HL-60/S4 treated with phorbol 12-myristate 13-acetate at 8.2 ng/mL for 4 days and 3 days (cell line): ENCODE measurements around the gene BLTP3A.
"Not testable (repeated sequence)": the region's sequence is repeated elsewhere in the genome, so short reads cannot be mapped to it uniquely, and the experiment has no call there.

Experiments
- in situ Hi-C: fragments of 300-500 bp; cut with MboI; formaldehyde crosslinking; loops from 2 replicates; pipeline ENCODE4 v1.15.0; 2022; ENCODE audit warnings: low sequenced_read_pairs

BLTP3A gene

GRCh38 chr6:34791701-34792604 is at the start of gene BLTP3A:
TSS of gene BLTP3A (plus strand) at chr6:34792083. CDS start at chr6:34792251, 168 bp downstream.
- in situ Hi-C loops = no loop called here

- in situ Hi-C loops = no loop called here
These were observed 49.8 kb upstream of the BLTP3A start for GRCh38 chr6:34742094-34742493.

GRCh38 chr6:34743625-34744293 is 48.1 kb upstream of the BLTP3A start:
- in situ Hi-C loops = no loop called here

- in situ Hi-C loops = not testable (repeated sequence)
These were observed 47.6 kb upstream of the BLTP3A start for GRCh38 chr6:34744294-34744647.

GRCh38 chr6:34745277-34746103 is 46.4 kb upstream of the BLTP3A start:
- in situ Hi-C loops = no loop called here

- in situ Hi-C loops = no loop called here
These were observed 45.6 kb upstream of the BLTP3A start for GRCh38 chr6:34746104-34746846.

- in situ Hi-C loops = no loop called here
These were observed 43.1 kb upstream of the BLTP3A start for GRCh38 chr6:34748757-34749156.

GRCh38 chr6:34756513-34756856 is 35.4 kb upstream of the BLTP3A start:
- in situ Hi-C loops = not testable (repeated sequence)

GRCh38 chr6:34757687-34758274 is 34.1 kb upstream of the BLTP3A start:
- in situ Hi-C loops = no loop called here

- in situ Hi-C loops = no loop called here
These were observed 31.8 kb upstream of the BLTP3A start for GRCh38 chr6:34760108-34760507.

- in situ Hi-C loops = not testable (repeated sequence)
These were observed 30.2 kb upstream of the BLTP3A start for GRCh38 chr6:34761681-34762080.

- in situ Hi-C loops = no loop called here
These were observed 23.7 kb upstream of the BLTP3A start for GRCh38 chr6:34768148-34768547.

GRCh38 chr6:34771727-34772126 is 20.2 kb upstream of the BLTP3A start:
- in situ Hi-C loops = no loop called here

- in situ Hi-C loops = no loop called here
These were observed 18.9 kb upstream of the BLTP3A start for GRCh38 chr6:34772940-34773339.

- in situ Hi-C loops = no loop called here
These were observed 18.0 kb upstream of the BLTP3A start for GRCh38 chr6:34773916-34774315.

- in situ Hi-C loops = no loop called here
These were observed 16.9 kb upstream of the BLTP3A start for GRCh38 chr6:34774967-34775366.

- in situ Hi-C loops = not testable (repeated sequence)
These were observed 6.5 kb upstream of the BLTP3A start for GRCh38 chr6:34785375-34785774.

- in situ Hi-C loops = not testable (repeated sequence)
These were observed 4.7 kb upstream of the BLTP3A start for GRCh38 chr6:34787152-34787551.

GRCh38 chr6:34788111-34788510 is 3.8 kb upstream of the BLTP3A start:
- in situ Hi-C loops = no loop called here

GRCh38 chr6:34791164-34791700 is 651 bp upstream of the BLTP3A start:
- in situ Hi-C loops = no loop called here
